SU-DHL-6 (cell line): Measurements from ENCODE around the gene ST8SIA2.

Source experiments
- H2AFZ ChIP-seq: fragments of 200-600 bp; sonication (generic); 2 replicates; pipeline ENCODE4 v1.6.1; 2014; ENCODE audit warnings: low read depth, mild to moderate bottlenecking, moderate library complexity, mixed read lengths, antibody characterized with exemption, low read length; ENCODE audit not compliant: severe bottlenecking
- H3F3A ChIP-seq: fragments of 200-600 bp; shearing (Covaris generic); 2 replicates; pipeline ENCODE4 v1.6.0; 2016; ENCODE audit warnings: antibody characterized with exemption, mild to moderate bottlenecking; ENCODE audit not compliant: insufficient read depth
- H3K27ac ChIP-seq: fragments of 200-600 bp; sonication (generic); 2 replicates; pipeline ENCODE4 v1.5.1; 2016; ENCODE audit warnings: low read depth, mild to moderate bottlenecking, low read length, moderate library complexity, mixed read lengths
- H3K27me3 ChIP-seq: fragments of 200-600 bp; sonication (generic), shearing (Covaris generic); 2 replicates; pipeline ENCODE4 v1.6.0; 2014; ENCODE audit warnings: mild to moderate bottlenecking, low read length
- H3K36me3 ChIP-seq: fragments of 200-600 bp; sonication (generic); 2 replicates; pipeline ENCODE4 v1.6.1; 2014; ENCODE audit warnings: mild to moderate bottlenecking, low read length, mixed read lengths
- H3K4me2 ChIP-seq: fragments of 300-600, 200-600 bp; shearing (Covaris generic), sonication (generic); 2 replicates; pipeline ENCODE4 v1.6.0; 2014; ENCODE audit warnings: low read length, low read depth, mild to moderate bottlenecking; ENCODE audit not compliant: poor library complexity, severe bottlenecking
- H3K4me3 ChIP-seq: fragments of 200-600 bp; sonication (generic); 2 replicates; pipeline ENCODE4 v1.5.1; 2014; ENCODE audit warnings: antibody characterized with exemption, low read length, mild to moderate bottlenecking, mixed read lengths; ENCODE audit not compliant: insufficient read depth, poor library complexity, severe bottlenecking
- H3K79me2 ChIP-seq: fragments of 200-600 bp; sonication (generic); 2 replicates; pipeline ENCODE4 v1.6.1; 2014; ENCODE audit warnings: mild to moderate bottlenecking, low read length, moderate library complexity; ENCODE audit not compliant: insufficient read depth
- H3K9ac ChIP-seq: fragments of 200-600 bp; sonication (generic); 2 replicates; pipeline ENCODE4 v1.7.0; 2014; ENCODE audit warnings: mild to moderate bottlenecking, low read length
- H3K9me2 ChIP-seq: fragments of 200-600 bp; sonication (generic); replicated peaks from 2 replicates; pipeline ENCODE4 v1.6.1; 2014; ENCODE audit warnings: low read length; ENCODE audit not compliant: insufficient read depth
- H3K9me3 ChIP-seq: fragments of 200-600 bp; sonication (generic); 2 replicates; pipeline ENCODE4 v1.6.1; 2014; ENCODE audit warnings: low read length, mixed read lengths; ENCODE audit not compliant: insufficient read depth
- H4K20me1 ChIP-seq: fragments of 200-600 bp; sonication (generic); 2 replicates; pipeline ENCODE4 v1.6.1; 2014; ENCODE audit warnings: low read depth, mild to moderate bottlenecking, antibody characterized with exemption, low read length, moderate library complexity, mixed read lengths
- CTCF ChIP-seq: fragments of 200-600 bp; sonication (generic); IDR thresholded peaks from one replicate; pipeline ENCODE4 v1.5.1; 2017; ENCODE audit warnings: antibody characterized with exemption, mild to moderate bottlenecking, low read length, moderate library complexity; ENCODE audit not compliant: insufficient read depth, poor library complexity, severe bottlenecking
- EZH2phosphoT487 ChIP-seq: fragments of 200-600 bp; sonication (generic), shearing (Covaris generic); conservative IDR thresholded peaks from 2 replicates; pipeline ENCODE4 v1.6.1; 2018; ENCODE audit warnings: mild to moderate bottlenecking, antibody characterized with exemption, low read length, moderate library complexity, mixed read lengths

The ST8SIA2 gene

GRCh38 chr15:92438471-92438870 lies 44.8 kb downstream of the ST8SIA2 start:
- no peaks in the 10 kb centered on the region for H3K36me3 ChIP-seq
- no peaks in the 10 kb centered on the region for H4K20me1 ChIP-seq

GRCh38 chr15:92443381-92443780 lies 49.7 kb downstream of the ST8SIA2 start:
- Histone ChIP-seq H2AFZ (no peak overlapping the region), H4K20me1 (no peaks in the 10 kb centered on the region), H3F3A (no peaks in the 10 kb centered on the region), H3K9me3 (no peaks in the 10 kb centered on the region), H3K79me2 (no peaks in the 10 kb centered on the region), H3K36me3 (no peaks in the 10 kb centered on the region), H3K9ac (no peak overlapping the region), H3K27me3 (no peaks in the 10 kb centered on the region), H3K4me2 (no peak overlapping the region), H3K9me2 (no peaks in the 10 kb centered on the region), H3K4me3 (no peak overlapping the region), H3K27ac (no peak overlapping the region)
- no peak for TF ChIP-seq EZH2phosphoT487
- TF ChIP-seq CTCF = no peak

More at GRCh38 chr15:92438471-92438870, 44.8 kb downstream of the ST8SIA2 start:
- no peak overlapping the region for H2AFZ ChIP-seq
- H3K4me2 ChIP-seq = no peak overlapping the region
- no peak for TF ChIP-seq EZH2phosphoT487
- no peak for TF ChIP-seq CTCF
- H3K9me2 ChIP-seq = no peaks in the 10 kb centered on the region
- no peak overlapping the region for H3K9ac ChIP-seq
- H3K27me3 ChIP-seq = no peaks in the 10 kb centered on the region
- no peak overlapping the region for H3K4me3 ChIP-seq
- H3K27ac ChIP-seq = no peak overlapping the region
- H3K9me3 ChIP-seq = no peaks in the 10 kb centered on the region
- H3K79me2 ChIP-seq = no peaks in the 10 kb centered on the region
- H3F3A ChIP-seq = no peaks in the 10 kb centered on the region

- Histone ChIP-seq H3K4me2 (no peak overlapping the region), H3K27ac (no peak overlapping the region), H3K79me2 (no peaks in the 10 kb centered on the region), H3K27me3 (no peaks in the 10 kb centered on the region), H3K9me2 (no peaks in the 10 kb centered on the region), H3K4me3 (no peak overlapping the region), H2AFZ (no peak overlapping the region), H3F3A (no peaks in the 10 kb centered on the region), H4K20me1 (no peaks in the 10 kb centered on the region), H3K36me3 (no peaks in the 10 kb centered on the region), H3K9ac (no peak overlapping the region), H3K9me3 (no peaks in the 10 kb centered on the region)
- no peak for TF ChIP-seq CTCF
- TF ChIP-seq EZH2phosphoT487 = no peak
Measured at GRCh38 chr15:92444631-92445030, 51.0 kb downstream of the ST8SIA2 start.
